ENCODE measurements around the gene HK1. TPM values are rescaled to one million over a fixed set of nuclear protein-coding genes. Genes with fewer than 3 reads are reported as not detected.
"Not testable (repeated sequence)": the region's sequence is repeated elsewhere in the genome, so short reads cannot be mapped to it uniquely, and the experiment has no call there.

Gene HK1
- total and polyA plus RNA-seq, 11 donors, result 83.0 to 310 (median 227) TPM

DNA sequence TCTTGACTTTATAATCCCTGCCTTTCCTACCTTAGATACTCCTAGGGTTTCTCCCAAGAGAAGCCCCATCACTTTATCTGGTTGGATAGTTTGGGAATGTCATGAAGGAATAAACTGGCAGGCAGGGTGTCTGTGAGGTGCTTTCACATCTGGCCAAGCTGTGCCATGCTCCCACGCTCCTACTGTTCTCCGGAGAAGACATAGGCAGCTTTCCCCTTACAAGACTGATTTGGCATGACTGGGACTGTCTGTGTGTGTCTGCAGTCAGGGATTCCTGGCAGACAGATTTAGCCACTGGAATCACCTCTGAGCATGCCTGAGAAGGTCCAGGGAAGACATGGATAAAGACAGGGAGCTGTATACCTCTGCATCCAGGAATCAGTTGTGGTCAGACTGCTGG, 45.3 kb downstream of the HK1 start:
- intact Hi-C loops (cut with DNase I), result loop anchor here in 3 of 10 donors (5.0 kb wide), 2 partner anchors 34 to 39 kb away; no protein-coding TSS in a partner anchor
- Histone ChIP-seq H3K27me3 (no peaks in the 10 kb centered on the region), H3K9me3 (no peaks in the 10 kb centered on the region), H3K36me3 (no peaks in the 10 kb centered on the region), H3K4me3 (no peak overlapping the region), H3K27ac (peak overlapping the region in 6 of 12 donors; percentile 1 to 57 (median 16)), H3K4me1 (peaks cover 13 to 91% (median 73%) of the 10 kb centered on the region in 12 donors)
- DNase-seq (no peak), ATAC-seq (no peak)
- TF ChIP-seq, protein P1, sequence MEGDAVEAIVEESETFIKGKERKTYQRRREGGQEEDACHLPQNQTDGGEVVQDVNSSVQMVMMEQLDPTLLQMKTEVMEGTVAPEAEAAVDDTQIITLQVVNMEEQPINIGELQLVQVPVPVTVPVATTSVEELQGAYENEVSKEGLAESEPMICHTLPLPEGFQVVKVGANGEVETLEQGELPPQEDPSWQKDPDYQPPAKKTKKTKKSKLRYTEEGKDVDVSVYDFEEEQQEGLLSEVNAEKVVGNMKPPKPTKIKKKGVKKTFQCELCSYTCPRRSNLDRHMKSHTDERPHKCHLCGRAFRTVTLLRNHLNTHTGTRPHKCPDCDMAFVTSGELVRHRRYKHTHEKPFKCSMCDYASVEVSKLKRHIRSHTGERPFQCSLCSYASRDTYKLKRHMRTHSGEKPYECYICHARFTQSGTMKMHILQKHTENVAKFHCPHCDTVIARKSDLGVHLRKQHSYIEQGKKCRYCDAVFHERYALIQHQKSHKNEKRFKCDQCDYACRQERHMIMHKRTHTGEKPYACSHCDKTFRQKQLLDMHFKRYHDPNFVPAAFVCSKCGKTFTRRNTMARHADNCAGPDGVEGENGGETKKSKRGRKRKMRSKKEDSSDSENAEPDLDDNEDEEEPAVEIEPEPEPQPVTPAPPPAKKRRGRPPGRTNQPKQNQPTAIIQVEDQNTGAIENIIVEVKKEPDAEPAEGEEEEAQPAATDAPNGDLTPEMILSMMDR (IDR thresholded peaks at IDR 0.05), result no peak
- TF ChIP-seq POLR2A (IDR thresholded peaks at IDR 0.05), result no peak
- 33 to 51% (median 44%) methylated on average over 2 of the region's 2 CpGs for WGBS, 4 donors

DNA sequence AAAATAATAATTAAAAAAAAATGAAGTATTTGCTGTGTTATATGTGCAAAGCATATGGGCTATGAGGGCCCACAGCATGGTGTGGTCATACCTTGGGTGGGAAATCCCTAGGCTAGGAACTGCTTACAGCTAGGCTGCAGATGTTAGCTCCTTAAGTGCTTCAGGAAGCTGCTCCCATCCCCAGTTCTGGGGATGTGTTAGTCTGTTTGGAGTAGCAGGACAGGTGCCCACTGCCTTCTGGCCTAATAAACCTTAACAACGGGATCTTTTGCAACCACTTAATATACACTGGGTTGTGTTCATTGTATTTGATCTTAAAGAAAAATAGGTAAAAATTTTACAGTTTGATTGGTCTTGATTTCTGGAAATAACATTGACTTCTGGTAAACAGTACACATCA, 46.3 kb downstream of the HK1 start:
- H3K27ac ChIP-seq, result peak overlapping the region in 3 of 12 donors; percentile 3 to 18 (median 15)
- no peaks in the 10 kb centered on the region for H3K9me3 ChIP-seq
- DNase-seq (no peak), ATAC-seq (no peak)
- intact Hi-C loops (cut with DNase I), result loop anchor here in 3 of 10 donors (5.0 kb wide), 2 partner anchors 33 to 38 kb away; no protein-coding TSS in a partner anchor
- no peak overlapping the region for H3K4me3 ChIP-seq
- WGBS, 4 donors, result 55 to 69% (median 61%) methylated on average over 1 of the region's 1 CpG
- H3K27me3 ChIP-seq, result no peaks in the 10 kb centered on the region
- H3K36me3 ChIP-seq, result no peaks in the 10 kb centered on the region
- H3K4me1 ChIP-seq, result peaks cover 13 to 99% (median 80%) of the 10 kb centered on the region in 12 donors
- TF ChIP-seq POLR2A (IDR thresholded peaks at IDR 0.05), result no peak
- TF ChIP-seq, protein P1 (IDR thresholded peaks at IDR 0.05), result no peak

DNA sequence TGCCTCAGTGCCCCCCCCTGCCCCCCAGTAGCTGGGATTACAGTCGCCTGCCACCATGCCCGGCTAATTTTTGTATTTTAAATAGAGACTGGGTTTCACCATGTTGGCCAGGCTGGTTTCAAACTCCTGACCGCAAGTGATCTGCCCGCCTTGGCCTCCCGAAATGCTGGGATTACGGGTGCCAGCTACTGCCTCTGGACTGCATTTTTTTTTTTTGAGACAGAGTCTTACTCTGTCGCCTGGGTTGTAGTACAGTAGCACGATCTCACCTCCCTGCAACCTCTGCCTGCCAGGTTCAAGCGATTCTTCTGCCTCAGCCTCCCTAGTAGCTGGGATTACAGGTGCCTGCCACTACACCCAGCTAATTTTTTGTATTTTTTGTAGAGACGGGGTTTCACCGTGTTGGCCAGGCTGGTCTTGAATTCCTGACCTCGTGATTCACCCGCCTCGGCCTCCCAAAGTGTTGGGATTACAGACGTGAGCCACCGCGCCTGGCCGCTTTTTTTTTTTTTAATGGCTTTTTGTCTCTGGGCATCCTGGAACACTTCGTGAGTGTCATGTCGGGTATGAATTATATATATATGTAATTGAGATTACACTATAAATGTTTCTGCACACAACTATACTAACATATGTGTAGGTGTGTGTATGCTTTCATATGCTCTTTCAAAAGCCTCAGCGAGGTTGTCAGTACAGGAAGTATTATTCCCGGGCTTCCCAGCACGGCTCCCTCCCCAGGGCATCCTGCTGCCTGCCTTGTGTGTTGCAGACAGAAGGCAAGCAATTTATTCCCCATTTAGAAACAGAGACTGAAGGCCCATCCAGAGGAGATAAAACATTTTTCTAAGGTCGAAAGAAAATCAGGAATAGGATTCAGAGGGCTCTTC, 47.6 kb downstream of the HK1 start:
- 46 to 52% (median 47%) methylated on average over 24 of the region's 24 CpGs for WGBS, 4 donors
- Histone ChIP-seq H3K27ac (peak overlapping the region in 11 of 12 donors; percentile 77 to 95 (median 89)), H3K4me3 (peak overlapping the region in 1 of 12 donors; percentile 0), H3K4me1 (peaks cover 8 to 98% (median 80%) of the 10 kb centered on the region in 12 donors)
- not testable (repeated sequence) for H3K27me3 ChIP-seq, H3K36me3 ChIP-seq, H3K9me3 ChIP-seq
- intact Hi-C loops (cut with DNase I), result loop anchor here in 3 of 10 donors (5.0 kb wide), 2 partner anchors 36 to 51 kb away; no protein-coding TSS in a partner anchor
- peak in 3 of 5 donors; percentile 57 to 69 (median 65) for DNase-seq
- TF ChIP-seq, protein P1 (IDR thresholded peaks at IDR 0.05), result peak in 1 of 12 donors; percentile 20
- peak in 3 of 4 donors; percentile 21 to 47 (median 22) for ATAC-seq

DNA sequence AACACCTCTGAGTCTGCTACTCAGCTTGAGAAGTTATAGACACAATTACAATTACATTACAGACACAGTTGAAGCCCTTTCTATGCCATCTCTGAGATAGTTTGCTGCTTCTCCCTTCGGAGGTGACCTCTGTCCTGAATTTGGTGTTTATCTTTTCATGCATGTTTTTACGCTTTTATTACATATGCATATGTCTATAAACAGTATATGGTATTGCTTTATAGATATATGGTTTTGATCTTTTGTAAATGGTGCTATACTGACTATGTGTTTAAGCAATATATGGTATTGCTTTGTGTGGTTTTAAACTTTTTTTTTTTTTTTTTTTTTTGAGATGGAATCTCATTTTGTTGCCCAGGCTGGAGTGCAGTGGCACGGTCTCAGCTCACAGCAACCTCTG, 48.4 kb downstream of the HK1 start:
- H3K4me3 ChIP-seq, result peak overlapping the region in 1 of 12 donors; percentile 0
- H3K27me3 ChIP-seq, result no peaks in the 10 kb centered on the region
- 67 to 78% (median 70%) methylated on average over 3 of the region's 3 CpGs for WGBS, 4 donors
- no peak for DNase-seq
- no peak for ATAC-seq
- H3K4me1 ChIP-seq, result peaks cover 11 to 98% (median 76%) of the 10 kb centered on the region in 12 donors
- TF ChIP-seq, protein P1 (IDR thresholded peaks at IDR 0.05), result no peak
- TF ChIP-seq POLR2A (IDR thresholded peaks at IDR 0.05), result no peak
- no peaks in the 10 kb centered on the region for H3K9me3 ChIP-seq
- intact Hi-C loops (cut with DNase I), result loop anchor here in 3 of 10 donors (5.0 kb wide), 2 partner anchors 36 to 51 kb away; no protein-coding TSS in a partner anchor
- H3K27ac ChIP-seq, result peak overlapping the region in 11 of 12 donors; percentile 77 to 95 (median 89)
- peaks cover 0 to 12% (median 0%) of the 10 kb centered on the region in 9 donors for H3K36me3 ChIP-seq
